Measurements from ENCODE around the gene OGDHL.
"Not testable (repeated sequence)": the region's sequence is repeated elsewhere in the genome, so short reads cannot be mapped to it uniquely, and the experiment has no call there.

OGDHL gene

GRCh38 chr10:49756031-49756430 lies 6.1 kb downstream of the OGDHL start:
- no peak for DNase-seq (ENCODE audit: low spot score)

- not testable (repeated sequence) for DNase-seq (ENCODE audit: low spot score)
Observed at GRCh38 chr10:49754951-49755350, 7.2 kb downstream of the OGDHL start.

DNA sequence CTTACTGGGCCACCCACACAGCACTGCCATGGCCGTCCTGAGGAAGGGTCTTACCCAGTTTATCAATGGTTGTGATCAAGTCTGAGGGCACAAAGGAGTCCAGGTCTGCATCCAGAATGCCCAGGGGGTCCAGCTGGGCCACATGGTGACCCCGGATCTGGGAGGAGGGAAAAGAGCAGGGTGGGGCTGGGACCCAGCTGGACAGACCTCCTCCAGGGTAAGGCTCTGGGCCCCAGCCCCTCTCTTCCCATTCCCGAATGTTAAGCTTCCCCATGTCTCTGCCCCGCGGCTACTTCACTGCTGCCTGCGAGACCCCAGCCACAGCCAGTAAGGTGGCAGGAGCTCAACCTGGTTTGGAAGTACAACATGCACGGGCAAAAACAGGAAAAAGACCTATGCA lies 9.5 kb downstream of the OGDHL start:
- no peak for DNase-seq (ENCODE audit: low spot score)

GRCh38 chr10:49751636-49752510 lies 10.2 kb downstream of the OGDHL start:
- no peak for DNase-seq (ENCODE audit: low spot score)

DNA sequence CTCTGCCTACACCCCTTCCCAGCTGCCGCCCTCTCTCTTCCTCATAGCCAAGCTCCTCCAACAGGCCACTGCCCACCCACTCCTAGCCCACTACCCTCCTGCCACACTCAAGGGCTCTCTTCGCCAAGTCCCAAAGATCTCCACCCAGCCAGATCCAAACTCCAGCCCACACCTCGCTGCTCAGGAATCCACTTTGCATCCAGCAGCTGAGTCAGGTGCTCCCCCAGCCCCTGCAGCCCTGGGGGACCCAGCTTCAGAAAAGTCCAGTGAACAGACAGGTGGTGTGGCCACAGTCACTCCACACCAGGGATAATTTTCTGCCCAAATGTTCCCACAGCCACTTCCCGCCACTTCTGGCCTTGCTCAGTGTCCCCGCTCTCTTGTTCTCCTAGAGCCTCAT lies 10.9 kb downstream of the OGDHL start:
- DNase-seq (ENCODE audit: low spot score), result no peak

DNA sequence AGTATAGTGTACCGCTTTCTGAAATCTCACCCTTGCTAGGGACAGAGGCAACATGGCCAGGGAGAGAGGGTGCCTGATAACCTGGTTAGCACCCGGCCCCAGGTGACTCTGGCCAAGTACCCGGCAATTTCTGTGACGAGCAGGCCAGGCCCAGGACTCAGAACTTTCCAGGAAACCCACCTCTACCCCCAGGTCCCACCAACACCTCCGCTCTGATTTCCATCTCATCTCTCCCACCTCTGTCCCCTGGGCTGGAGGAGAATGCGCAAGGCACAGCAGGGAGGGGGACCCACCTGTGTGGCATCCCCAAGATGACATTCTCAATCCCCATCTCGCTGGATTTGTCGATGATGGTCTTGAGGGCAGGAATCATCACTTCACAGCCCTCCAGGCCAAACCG lies 11.6 kb downstream of the OGDHL start:
- DNase-seq (ENCODE audit: low spot score), result no peak

DNA sequence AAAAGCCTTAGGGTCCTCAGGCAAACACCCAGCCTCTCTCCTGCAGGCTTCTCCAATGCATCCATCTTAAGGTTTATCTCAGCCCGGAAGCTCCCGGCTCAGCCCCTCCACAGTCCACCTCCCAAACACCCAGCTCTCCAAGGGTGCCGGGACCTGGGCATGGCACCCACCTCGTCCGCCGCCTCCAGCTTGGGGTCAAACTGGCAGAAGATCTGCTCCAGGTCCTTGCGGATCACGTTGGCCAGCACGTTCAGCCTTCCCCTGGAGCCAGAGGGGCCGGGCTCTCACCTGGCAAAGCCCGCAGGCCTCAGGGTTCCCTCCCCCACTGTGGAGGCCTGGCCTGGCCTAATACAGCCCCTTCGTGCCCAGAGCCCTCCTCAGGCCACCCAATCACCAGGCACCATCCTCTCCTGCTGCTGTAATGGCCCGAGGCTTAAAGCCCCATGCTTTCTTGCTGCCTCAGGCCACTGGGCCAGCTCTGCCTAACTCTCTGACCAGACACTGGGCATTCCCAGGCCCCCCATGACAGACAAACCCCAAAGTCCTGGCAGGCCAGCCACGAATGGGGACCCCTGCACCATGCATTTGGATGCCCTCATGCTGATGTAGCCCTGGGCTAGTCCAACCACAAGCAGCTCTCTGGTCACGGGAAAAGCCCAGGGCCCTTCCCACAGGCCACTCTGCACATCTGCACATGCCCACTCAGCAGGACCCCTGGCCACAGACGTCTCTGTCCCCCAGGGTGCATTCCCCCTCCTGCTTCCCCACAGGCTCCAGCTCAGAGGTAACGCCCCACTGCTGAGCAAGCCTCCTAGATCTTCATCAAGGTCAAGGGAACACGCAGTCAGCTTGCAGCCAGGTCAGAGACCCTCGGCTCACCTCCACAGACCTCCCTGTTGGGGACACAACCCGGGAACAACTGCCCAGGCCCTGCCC lies 12.3 kb downstream of the OGDHL start:
- no peak for DNase-seq (ENCODE audit: low spot score)

DNA sequence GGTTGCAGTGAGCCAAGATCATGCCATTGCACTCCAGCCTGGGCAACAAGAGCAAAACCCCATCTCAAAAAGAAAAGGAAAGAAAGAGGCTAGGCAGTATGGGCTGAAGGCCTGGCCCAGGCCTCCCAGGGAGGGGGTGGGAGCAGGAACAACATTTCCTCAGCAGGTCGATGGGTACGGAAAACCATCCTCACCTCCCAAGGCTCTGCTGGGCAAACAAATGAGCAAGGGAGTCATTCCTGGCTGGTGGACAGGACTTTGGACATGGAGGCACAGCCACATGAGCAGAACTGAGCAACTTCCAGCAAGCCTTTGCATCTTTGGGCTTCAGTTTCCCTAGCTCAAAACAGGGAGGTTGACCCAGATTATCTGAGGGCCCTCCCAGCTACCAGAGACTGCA lies 13.0 kb downstream of the OGDHL start:
- DNase-seq (ENCODE audit: low spot score), result no peak

DNA sequence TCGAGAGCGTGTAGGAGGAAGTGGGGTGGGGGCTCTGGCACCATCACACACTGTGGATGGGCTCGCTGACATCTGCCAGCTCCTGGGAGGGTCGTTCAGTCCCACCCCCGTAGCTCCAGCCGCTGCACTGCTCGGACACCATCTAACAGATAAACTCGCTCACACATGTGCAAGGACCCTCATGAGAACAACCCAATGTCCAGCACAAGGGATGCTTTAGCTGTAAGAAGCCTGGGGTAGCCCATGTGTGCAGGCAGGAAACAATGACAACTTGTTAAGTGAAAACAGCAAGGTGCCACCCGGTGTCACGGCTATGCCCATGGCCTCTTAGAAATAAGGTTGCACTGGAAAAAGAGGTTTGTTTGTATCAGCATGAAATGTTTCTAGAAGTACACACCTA lies 14.1 kb downstream of the OGDHL start:
- no peak for DNase-seq (ENCODE audit: low spot score)

GRCh38 chr10:49747303-49747646 lies 14.8 kb downstream of the OGDHL start:
- no peak for DNase-seq (ENCODE audit: low spot score)

- DNase-seq (ENCODE audit: low spot score), result no peak
Observed at GRCh38 chr10:49746626-49747302, 15.4 kb downstream of the OGDHL start.

- DNase-seq (ENCODE audit: low spot score), result no peak
Observed at GRCh38 chr10:49745756-49746155, 16.4 kb downstream of the OGDHL start.

DNA sequence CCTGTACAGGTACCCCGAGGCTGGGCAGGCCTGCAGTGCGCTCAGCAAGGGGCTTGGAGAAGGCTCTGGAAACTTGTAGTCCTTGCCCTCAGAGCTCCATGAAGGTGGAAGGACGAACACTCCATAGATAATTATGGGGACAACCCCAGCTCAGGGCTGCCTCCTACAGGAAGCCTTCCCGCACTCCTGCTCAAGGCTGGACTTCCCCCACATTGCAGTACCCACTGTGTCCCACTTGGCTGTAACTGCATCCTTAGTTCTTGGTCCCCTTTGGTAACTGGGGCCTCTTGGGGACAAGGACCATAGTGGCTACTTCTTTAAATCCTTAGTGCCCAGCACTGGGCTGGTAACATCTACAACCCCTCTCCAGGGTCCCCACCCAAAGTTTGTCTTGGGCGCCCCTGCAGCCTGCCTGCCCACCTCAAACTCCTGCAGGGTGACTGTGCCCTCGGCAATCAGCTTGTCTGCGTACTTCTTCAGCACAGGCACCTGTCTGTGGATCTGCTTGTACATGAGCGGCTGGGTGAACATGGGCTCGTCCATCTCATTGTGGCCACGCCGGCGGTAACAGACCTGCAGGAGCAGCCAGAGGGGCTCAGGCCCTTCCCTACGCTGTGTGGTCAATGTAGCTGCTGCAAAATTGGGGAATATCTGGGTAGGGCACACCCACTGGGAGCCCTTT lies 17.1 kb downstream of the OGDHL start:
- DNase-seq (ENCODE audit: low spot score), result no peak

- DNase-seq (ENCODE audit: low spot score), result no peak
Observed at GRCh38 chr10:49744091-49744685, 17.9 kb downstream of the OGDHL start.

GRCh38 chr10:49743464-49744075 lies 18.6 kb downstream of the OGDHL start:
- DNase-seq (ENCODE audit: low spot score), result no peak

GRCh38 chr10:49742683-49743463 lies 19.2 kb downstream of the OGDHL start:
- DNase-seq (ENCODE audit: low spot score), result no peak

GRCh38 chr10:49741108-49741995 lies 20.8 kb downstream of the OGDHL start:
- peak; percentile 35 for DNase-seq (ENCODE audit: low spot score)

- DNase-seq (ENCODE audit: low spot score), result no peak
Observed at GRCh38 chr10:49740346-49741107, 21.6 kb downstream of the OGDHL start.

All from NAMALWA (cell line).